HT-29 (cell line): ENCODE results near the gene GRK4. TPM values are rescaled to one million over a fixed set of nuclear protein-coding genes. Genes with fewer than 3 reads are reported as not detected.

Source experiments
- DNase-seq: peaks from one replicate; pipeline ENCODE4 v3.0.0-alpha.2; 2015; ENCODE audit warnings: low spot score
- small RNA-seq: library from RNA; depleted of rRNA; stranded (forward); fragments of <200 nt; gene quantifications from one replicate; pipeline ENCODE3, GENCODE V24; 2014
- total RNA-seq: library from RNA; depleted of rRNA; stranded (reverse); fragments of >200 nt; shearing (Covaris generic); gene quantifications from 2 replicates; pipeline ENCODE4 v1.2.3, GENCODE V29; 2014; rRNA removed

Gene GRK4
- total RNA-seq, 1 experiment from 2014 or later = 2.3 TPM

DNA sequence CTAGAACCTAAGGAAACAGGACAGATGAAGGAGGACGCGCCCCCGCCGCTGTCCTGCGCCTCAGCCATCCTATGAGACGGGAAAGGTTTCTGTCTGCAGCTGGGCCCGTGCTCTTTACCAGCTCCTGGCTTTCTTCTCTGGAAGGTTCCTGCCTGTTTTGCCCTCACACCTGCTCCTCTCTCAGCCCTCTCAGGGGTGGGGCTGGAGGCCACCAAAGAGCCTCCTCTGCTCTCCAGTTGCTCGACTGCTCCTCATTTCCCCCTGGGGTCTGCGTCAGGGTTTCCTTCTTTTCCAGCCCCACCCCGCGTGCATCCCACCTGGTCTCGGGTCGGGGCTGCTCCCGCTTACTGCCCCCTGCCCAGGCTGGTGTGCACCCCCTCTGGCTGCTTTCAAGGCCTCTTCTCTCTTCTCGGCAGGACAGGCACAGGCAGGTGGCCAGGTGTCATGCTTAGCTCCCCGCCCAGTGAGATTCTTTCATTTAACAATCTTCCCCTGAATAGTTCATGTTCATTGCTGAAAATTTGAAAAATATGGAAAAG lies 106.4 kb downstream of the GRK4 start:
- no peak for DNase-seq

DNA sequence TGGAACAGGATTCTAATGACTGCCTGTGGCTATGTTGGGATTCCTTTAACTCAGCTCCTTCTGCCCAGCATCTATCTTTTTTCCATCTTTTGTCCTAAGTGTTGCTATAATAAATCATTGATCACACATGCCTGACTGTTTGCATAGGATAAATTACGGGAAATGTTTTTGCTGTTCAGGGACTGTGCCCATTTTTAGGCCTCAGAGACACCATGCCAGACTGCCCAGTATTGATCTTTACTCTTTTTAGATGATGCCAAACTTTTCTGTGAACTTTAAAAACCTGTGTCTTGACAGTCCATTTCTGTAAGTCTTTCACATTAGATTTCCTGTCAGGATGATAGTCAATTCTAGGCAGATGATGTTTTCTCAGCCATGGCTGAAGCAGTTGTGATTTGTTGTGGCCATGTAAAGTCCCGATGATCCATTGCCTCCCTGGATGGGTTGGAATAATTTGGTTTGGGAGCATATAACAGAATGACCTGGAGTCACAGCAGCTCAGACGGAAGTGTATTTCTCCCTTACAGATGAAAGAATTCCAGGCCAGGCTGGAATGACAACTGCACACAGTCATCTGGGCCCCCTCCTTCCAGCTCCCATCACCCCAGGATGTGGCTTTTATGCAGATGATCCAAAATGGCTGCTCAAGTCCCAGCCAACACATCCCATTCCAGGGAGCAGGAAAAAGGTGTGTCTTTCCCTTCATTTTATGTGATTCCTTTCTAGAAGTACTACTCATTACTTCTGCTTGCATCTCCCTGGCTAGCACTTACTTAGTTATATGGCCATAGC lies 107.5 kb downstream of the GRK4 start:
- no peak for DNase-seq

DNA sequence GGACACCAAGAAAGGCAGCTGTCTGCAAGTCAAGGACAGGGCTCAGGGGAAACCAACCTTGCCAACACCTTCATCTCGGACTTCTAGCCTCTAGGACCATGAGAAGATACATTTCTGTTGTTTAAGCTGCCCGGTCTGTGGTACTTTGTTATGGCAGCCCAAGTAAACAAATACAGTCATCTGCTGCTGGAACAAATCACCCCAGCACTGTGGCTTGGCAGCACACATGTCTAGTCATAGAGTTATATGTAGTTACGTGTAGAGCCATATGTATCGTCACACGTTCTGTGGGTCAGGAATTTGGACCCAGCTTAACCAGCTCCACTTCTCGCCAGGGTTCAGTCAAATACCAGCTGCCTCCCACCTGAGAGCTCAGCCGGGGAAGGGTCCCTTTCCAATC lies 108.4 kb downstream of the GRK4 start:
- DNase-seq = no peak

DNA sequence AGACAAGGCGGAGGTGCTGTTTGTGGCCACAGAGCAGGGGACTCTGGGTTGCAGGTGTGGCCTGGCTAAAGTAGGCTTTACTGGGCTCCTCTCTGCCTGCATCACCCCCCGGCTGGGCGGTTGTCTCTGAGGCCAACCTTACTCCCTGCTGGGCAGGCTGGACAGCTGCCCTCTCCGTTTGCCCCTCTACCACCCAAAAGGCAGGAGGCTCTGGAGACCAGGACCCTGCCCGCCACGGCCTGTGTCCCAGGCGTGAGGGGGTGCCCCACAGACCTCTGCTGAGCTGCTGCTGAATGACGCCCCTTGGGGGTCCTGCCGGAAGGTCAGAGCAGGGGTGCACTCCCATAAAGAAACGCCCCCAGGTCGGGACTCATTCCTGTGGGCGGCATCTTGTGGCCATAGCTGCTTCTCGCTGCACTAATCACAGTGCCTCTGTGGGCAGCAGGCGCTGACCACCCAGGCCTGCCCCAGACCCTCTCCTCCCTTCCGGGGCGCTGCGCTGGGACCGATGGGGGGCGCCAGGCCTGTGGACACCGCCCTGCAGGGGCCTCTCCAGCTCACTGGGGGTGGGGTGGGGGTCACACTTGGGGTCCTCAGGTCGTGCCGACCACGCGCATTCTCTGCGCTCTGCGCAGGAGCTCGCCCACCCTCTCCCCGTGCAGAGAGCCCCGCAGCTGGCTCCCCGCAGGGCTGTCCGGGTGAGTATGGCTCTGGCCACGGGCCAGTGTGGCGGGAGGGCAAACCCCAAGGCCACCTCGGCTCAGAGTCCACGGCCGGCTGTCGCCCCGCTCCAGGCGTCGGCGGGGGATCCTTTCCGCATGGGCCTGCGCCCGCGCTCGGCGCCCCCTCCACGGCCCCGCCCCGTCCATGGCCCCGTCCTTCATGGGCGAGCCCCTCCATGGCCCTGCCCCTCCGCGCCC lies 110.0 kb downstream of the GRK4 start:
- DNase-seq = no peak

DNA sequence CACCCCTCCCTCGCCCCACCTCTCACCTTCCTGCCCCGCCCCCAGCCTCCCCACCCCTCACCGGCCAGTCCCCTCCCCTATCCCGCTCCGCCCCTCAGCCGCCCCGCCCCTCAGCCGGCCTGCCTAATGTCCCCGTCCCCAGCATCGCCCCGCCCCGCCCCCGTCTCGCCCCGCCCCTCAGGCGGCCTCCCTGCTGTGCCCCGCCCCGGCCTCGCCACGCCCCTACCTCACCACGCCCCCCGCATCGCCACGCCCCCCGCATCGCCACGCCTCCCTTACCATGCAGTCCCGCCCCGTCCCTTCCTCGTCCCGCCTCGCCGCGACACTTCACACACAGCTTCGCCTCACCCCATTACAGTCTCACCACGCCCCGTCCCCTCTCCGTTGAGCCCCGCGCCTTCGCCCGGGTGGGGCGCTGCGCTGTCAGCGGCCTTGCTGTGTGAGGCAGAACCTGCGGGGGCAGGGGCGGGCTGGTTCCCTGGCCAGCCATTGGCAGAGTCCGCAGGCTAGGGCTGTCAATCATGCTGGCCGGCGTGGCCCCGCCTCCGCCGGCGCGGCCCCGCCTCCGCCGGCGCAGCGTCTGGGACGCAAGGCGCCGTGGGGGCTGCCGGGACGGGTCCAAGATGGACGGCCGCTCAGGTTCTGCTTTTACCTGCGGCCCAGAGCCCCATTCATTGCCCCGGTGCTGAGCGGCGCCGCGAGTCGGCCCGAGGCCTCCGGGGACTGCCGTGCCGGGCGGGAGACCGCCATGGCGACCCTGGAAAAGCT lies 110.9 kb downstream of the GRK4 start, which contains the start of the genes HTT and HTT-AS:
TSS of gene HTT (plus strand) at position 604 of the 768 bp plus-strand sequence. CDS start at position 749, 145 bp downstream.
TSS of gene HTT-AS (minus strand) at position 461 of the 768 bp plus-strand sequence.
- DNase-seq = peak; percentile 93

DNA sequence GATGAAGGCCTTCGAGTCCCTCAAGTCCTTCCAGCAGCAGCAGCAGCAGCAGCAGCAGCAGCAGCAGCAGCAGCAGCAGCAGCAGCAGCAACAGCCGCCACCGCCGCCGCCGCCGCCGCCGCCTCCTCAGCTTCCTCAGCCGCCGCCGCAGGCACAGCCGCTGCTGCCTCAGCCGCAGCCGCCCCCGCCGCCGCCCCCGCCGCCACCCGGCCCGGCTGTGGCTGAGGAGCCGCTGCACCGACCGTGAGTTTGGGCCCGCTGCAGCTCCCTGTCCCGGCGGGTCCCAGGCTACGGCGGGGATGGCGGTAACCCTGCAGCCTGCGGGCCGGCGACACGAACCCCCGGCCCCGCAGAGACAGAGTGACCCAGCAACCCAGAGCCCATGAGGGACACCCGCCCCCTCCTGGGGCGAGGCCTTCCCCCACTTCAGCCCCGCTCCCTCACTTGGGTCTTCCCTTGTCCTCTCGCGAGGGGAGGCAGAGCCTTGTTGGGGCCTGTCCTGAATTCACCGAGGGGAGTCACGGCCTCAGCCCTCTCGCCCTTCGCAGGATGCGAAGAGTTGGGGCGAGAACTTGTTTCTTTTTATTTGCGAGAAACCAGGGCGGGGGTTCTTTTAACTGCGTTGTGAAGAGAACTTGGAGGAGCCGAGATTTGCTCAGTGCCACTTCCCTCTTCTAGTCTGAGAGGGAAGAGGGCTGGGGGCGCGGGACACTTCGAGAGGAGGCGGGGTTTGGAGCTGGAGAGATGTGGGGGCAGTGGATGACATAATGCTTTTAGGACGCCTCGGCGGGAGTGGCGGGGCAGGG lies 111.7 kb downstream of the GRK4 start:
- peak; percentile 49 for DNase-seq

DNA sequence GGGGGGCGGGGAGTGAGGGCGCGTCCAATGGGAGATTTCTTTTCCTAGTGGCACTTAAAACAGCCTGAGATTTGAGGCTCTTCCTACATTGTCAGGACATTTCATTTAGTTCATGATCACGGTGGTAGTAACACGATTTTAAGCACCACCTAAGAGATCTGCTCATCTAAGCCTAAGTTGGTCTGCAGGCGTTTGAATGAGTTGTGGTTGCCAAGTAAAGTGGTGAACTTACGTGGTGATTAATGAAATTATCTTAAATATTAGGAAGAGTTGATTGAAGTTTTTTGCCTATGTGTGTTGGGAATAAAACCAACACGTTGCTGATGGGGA lies 112.2 kb downstream of the GRK4 start:
- DNase-seq = no peak

DNA sequence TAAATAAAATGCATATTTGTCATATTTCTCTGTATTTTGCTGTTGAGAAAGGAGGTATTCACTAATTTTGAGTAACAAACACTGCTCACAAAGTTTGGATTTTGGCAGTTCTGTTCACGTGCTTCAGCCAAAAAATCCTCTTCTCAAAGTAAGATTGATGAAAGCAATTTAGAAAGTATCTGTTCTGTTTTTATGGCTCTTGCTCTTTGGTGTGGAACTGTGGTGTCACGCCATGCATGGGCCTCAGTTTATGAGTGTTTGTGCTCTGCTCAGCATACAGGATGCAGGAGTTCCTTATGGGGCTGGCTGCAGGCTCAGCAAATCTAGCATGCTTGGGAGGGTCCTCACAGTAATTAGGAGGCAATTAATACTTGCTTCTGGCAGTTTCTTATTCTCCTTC lies 114.4 kb downstream of the GRK4 start:
- no peak for DNase-seq

DNA sequence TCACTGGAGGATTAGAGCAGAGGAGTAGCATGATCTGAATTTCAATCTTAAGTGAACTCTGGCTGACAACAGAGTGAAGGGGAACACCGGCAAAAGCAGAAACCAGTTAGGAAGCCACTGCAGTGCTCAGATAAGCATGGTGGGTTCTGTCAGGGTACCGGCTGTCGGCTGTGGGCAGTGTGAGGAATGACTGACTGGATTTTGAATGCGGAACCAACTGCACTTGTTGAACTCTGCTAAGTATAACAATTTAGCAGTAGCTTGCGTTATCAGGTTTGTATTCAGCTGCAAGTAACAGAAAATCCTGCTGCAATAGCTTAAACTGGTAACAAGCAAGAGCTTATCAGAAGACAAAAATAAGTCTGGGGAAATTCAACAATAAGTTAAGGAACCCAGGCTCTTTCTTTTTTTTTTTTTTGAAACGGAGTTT lies 116.3 kb downstream of the GRK4 start:
- no peak for DNase-seq

DNA sequence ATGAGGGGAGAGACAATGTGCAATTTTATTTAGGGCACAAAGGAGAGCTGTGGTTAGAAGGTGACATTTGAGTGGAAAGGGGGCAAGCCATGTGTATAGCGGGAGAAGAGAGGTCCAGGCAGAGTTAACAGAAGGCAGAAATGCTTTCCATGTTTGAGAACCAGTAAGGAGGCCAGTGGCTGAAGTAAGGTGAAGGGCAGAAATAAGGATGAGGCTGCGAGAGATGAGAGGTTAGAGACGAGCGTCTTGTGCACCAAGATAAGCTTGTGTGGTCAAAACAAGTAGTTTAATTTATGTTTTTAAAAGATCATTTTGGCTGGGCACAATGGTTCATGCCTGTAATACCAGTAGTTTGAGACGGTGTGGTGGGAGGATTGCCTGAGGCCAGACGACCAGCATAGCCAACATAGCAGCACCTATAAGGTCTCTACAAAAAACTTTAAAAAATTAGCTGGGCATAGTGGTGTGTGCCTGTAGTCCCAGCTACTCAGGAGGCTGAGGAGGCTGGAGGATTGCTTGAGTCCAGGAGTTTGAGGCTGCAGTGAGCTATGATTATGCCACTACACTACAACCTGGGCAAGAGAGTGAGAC lies 119.6 kb downstream of the GRK4 start:
- DNase-seq = no peak

DNA sequence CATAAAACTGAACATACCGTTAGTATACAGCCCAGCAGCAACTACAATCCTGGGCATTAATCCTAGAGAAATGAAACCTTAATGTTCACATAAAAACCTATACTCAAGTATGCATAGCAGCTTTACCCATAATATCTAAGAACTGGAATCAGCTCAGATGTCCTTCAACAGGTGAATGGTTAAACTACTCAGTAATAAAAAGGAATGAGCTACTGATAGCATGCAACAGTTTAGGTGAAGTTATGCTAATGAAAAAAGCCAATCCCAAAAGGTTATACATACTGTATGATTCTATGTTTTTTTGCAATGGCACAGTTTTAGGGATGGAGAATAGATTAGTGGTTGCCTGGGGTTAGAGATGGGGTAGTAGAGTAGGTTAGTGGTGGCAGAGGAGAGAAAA lies 120.4 kb downstream of the GRK4 start:
- DNase-seq = no peak

DNA sequence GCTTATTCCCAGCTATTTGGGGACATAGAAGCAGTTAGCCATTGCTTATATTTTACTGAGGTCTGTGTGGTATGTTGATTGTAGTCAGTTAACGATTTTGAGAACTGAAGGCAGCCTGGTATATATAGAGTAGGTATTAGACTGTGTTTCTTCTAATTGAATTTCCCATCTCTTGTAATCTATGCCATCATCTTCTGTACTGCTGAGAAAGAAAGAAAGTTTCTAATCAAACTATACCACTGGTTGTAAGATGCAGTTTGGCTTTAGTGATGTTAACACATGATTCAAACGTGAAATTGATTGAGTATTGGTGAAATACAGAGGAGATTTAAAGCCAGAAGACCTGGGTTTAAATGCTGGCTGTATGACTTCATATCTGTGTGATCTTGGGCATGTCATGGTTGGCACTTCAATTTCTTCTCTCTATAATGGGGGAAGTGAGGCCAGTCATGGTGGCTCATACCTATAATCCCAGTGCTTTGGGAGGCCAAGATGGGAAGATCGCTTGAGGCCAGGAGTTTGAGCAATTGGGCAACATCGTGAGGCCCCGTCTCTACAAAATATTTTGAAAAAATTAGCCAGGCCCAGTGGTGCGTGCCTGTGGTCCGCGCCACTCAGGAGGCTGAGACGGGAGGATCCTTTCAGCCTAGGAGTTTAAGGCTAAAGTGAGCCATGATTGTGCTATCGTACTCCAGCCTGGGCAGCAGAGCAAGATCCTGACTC lies 122.7 kb downstream of the GRK4 start:
- DNase-seq = no peak

DNA sequence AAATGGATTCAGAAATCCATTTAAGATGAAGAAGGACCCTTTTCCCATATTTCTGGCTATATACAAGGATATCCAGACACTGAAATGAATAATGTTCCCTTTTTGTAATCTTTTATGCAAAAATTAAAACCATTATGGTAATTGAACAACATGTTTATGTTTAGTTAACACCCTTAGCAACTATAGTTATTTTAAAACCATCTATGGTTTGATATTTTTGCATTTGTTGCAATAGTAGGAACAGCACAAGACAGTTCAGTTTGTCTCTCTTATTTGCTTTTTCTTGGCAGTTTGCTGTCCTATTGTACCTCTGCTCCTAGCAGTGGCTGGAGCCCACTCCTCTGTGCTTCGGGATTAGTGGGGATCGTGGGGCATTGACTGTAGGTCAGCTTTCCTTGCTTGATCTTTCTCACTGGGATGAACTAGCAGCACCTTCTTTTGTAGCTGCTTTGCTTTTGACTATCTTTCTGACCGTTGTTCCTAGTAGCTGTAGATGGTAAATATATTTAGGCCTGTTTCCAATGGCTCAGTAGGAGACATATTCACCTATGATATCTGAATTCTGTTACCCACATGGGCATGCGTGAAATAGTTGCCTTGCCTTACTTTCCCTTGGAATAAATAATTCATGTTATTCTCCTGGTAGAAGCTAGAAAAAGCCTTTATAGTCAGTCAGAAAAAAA lies 123.9 kb downstream of the GRK4 start:
- DNase-seq = no peak

Small RNA genes within 50 kb of the gene (small RNA-seq; reads per million reads assigned to genes)
- not detected for gene RF02134
- gene RF02135 = not detected
- not detected for gene RNU6-204P

Other genes starting within 250 kb of the GRK4 start
- gene TNIP2, start 207.2 kb upstream of the GRK4 start, total RNA-seq = 99.9 and 119 TPM in 2 replicates
- 122 and 166 TPM in 2 replicates for gene SH3BP2, start 170.5 kb upstream of the GRK4 start, total RNA-seq
- 125 and 167 TPM in 2 replicates for gene ADD1, start 119.7 kb upstream of the GRK4 start, total RNA-seq
- 26.2 and 29.2 TPM in 2 replicates for gene NOP14, start 165 bp upstream of the GRK4 start, total RNA-seq
- not detected in 2 replicates for gene HTT-AS, start 111.0 kb downstream of the GRK4 start, total RNA-seq
- 16.8 and 33.4 TPM in 2 replicates for gene HTT, start 111.1 kb downstream of the GRK4 start, total RNA-seq